ENCODE data around the gene FAM228B.
"Not testable (repeated sequence)": the region's sequence is repeated elsewhere in the genome, so short reads cannot be mapped to it uniquely, and the experiment has no call there.

- not testable (repeated sequence) for TF ChIP-seq CTCF, POLR2A, EP300 (IDR thresholded peaks at IDR 0.05)
Observed at GRCh38 chr2:24140305-24140704, 17.0 kb downstream of the FAM228B start.
